NCI-H526 (cell line): Measurements from ENCODE around the gene LRRN3.

Experiments
- DNase-seq, 2 experiments: peaks; one replicate each; lab custom pipeline; 2025; lab: John Stamatoyannopoulos, UW

The LRRN3 gene

GRCh38 chr7:111107579-111107978 lies 16.7 kb downstream of the LRRN3 start:
- DNase-seq: no peak

- no peak for DNase-seq
These were observed 17.1 kb downstream of the LRRN3 start for GRCh38 chr7:111108000-111108399.

- no peak for DNase-seq
These were observed 17.6 kb downstream of the LRRN3 start for GRCh38 chr7:111108496-111108895.

- DNase-seq: no peak
These were observed 21.5 kb downstream of the LRRN3 start for GRCh38 chr7:111112439-111112838.

- DNase-seq: no peak
These were observed 22.5 kb downstream of the LRRN3 start for GRCh38 chr7:111113263-111114017.

- peak in 1 of 2 experiments; percentile 19 for DNase-seq
These were observed 25.0 kb downstream of the LRRN3 start for GRCh38 chr7:111115966-111116365.

GRCh38 chr7:111126987-111127386 lies 36.1 kb downstream of the LRRN3 start:
- peak; percentile 73 to 81 for DNase-seq

- DNase-seq: no peak
These were observed 38.5 kb downstream of the LRRN3 start for GRCh38 chr7:111129435-111129834.

- DNase-seq: no peak
These were observed 41.9 kb downstream of the LRRN3 start for GRCh38 chr7:111132833-111133232.

- no peak for DNase-seq
These were observed 46.6 kb downstream of the LRRN3 start for GRCh38 chr7:111137296-111138192.

- no peak for DNase-seq
These were observed 47.3 kb downstream of the LRRN3 start for GRCh38 chr7:111138193-111138569.

GRCh38 chr7:111138586-111138985 lies 47.7 kb downstream of the LRRN3 start:
- DNase-seq: no peak

- DNase-seq: no peak
These were observed 49.4 kb downstream of the LRRN3 start for GRCh38 chr7:111140091-111140865.

- DNase-seq: no peak
These were observed 54.5 kb downstream of the LRRN3 start for GRCh38 chr7:111145472-111145871.

GRCh38 chr7:111146136-111146535 lies 55.2 kb downstream of the LRRN3 start:
- DNase-seq: no peak

GRCh38 chr7:111147708-111148533 lies 57.0 kb downstream of the LRRN3 start:
- DNase-seq: no peak

- no peak for DNase-seq
These were observed 59.8 kb downstream of the LRRN3 start for GRCh38 chr7:111150709-111151108.

- DNase-seq: no peak
These were observed 68.5 kb downstream of the LRRN3 start for GRCh38 chr7:111159426-111159825.

GRCh38 chr7:111160297-111160696 lies 69.4 kb downstream of the LRRN3 start:
- DNase-seq: no peak

- DNase-seq: no peak
These were observed 71.8 kb downstream of the LRRN3 start for GRCh38 chr7:111162692-111163091.

GRCh38 chr7:111164442-111164841 lies 73.5 kb downstream of the LRRN3 start:
- DNase-seq: no peak
